K562 (cell line): Measurements from ENCODE around the gene CBX1. TPM values are rescaled to one million over a fixed set of nuclear protein-coding genes. Genes with fewer than 3 reads are reported as not detected.

Experiments used
- DIDO1 ChIP-seq: fragments of 450-650 bp; IDR thresholded peaks from 2 replicates; pipeline ENCODE4 v1.6.1; 2016; ENCODE audit warnings: low read depth, missing biosample characterization, missing genetic modification characterization
- E2F8 ChIP-seq: fragments of 450-650 bp; IDR thresholded peaks from 2 replicates; pipeline ENCODE4 v1.7.1; 2018; ENCODE audit warnings: mild to moderate bottlenecking, low read depth; ENCODE audit not compliant: partially characterized antibody
- KDM4B ChIP-seq, 2 experiments: fragments of 450-650 bp in 1 of 2; sonication (generic) in 1 of 2; IDR thresholded peaks; 2 replicates each; pipeline ENCODE4 v1.6.1; 2016 to 2017; ENCODE audit warnings: borderline replicate concordance in 2 of 2, antibody characterized with exemption in 1 of 2, low read depth in 1 of 2, mild to moderate bottlenecking in 1 of 2
- MITF ChIP-seq: IDR thresholded peaks from 2 replicates; pipeline ENCODE4 v1.6.1; 2014; ENCODE audit warnings: antibody characterized with exemption
- POU5F1 ChIP-seq: fragments of 150-350 bp; IDR thresholded peaks from 2 replicates; pipeline ENCODE4 v1.6.1; 2014; ENCODE audit warnings: borderline replicate concordance, low read length, low read depth, mild to moderate bottlenecking; ENCODE audit not compliant: partially characterized antibody
- RBM15 ChIP-seq: fragments of 200-400 bp; formaldehyde crosslinking; IDR thresholded peaks from 2 replicates; pipeline ENCODE4 v1.6.1; 2018; ENCODE audit warnings: mild to moderate bottlenecking, low read length, moderate library complexity; ENCODE audit not compliant: insufficient read depth
- THRAP3 ChIP-seq: fragments of 450-650 bp; IDR thresholded peaks from 2 replicates; pipeline ENCODE4 v1.6.1; 2016; ENCODE audit warnings: mild to moderate bottlenecking, inconsistent platforms, borderline replicate concordance
- TOE1 ChIP-seq, 2 experiments: fragments of 450-650 bp in 1 of 2; sonication (generic) in 1 of 2; formaldehyde crosslinking in 1 of 2; IDR thresholded peaks; 2 replicates each; pipeline versions ENCODE4 v1.7.1 to v1.8.0; 2016 to 2022; ENCODE audit warnings: borderline replicate concordance in 2 of 2, mild to moderate bottlenecking in 2 of 2, antibody characterized with exemption in 1 of 2, inconsistent platforms in 1 of 2, low read depth in 1 of 2, missing genetic modification reagents in 1 of 2, moderate library complexity in 1 of 2
- ZNF146 ChIP-seq: IDR thresholded peaks from one replicate; pipeline ENCODE4 v1.6.1; 2018; ENCODE audit warnings: missing compliant biosample characterization; ENCODE audit not compliant: unreplicated experiment
- ZNF445 ChIP-seq: fragments of 250-450 bp; sonication (Bioruptor Pico); IDR thresholded peaks from 2 replicates; pipeline ENCODE4 v1.4.0; 2020; ENCODE audit warnings: low read depth, mild to moderate bottlenecking, moderate library complexity
- ZNF518B ChIP-seq: fragments of 250-450 bp; sonication (Bioruptor Pico); IDR thresholded peaks from 2 replicates; pipeline ENCODE4 v1.5.0; 2021; ENCODE audit warnings: mild to moderate bottlenecking, moderate library complexity
- ZNF639 ChIP-seq, 2 experiments: fragments of 200-800 bp in 1 of 2; sonication (Bioruptor generic) in 1 of 2; sonication (generic) in 1 of 2; formaldehyde crosslinking in 1 of 2; IDR thresholded peaks in 1 of 2; conservative IDR thresholded peaks in 1 of 2; 2 replicates each; pipeline versions ENCODE4 v1.5.0 to v1.6.1; 2016 to 2020; ENCODE audit warnings: missing compliant biosample characterization in 1 of 2, missing genetic modification characterization in 1 of 2, missing genetic modification reagents in 1 of 2
- ZNF75A ChIP-seq: fragments of 450-650 bp; formaldehyde crosslinking; IDR thresholded peaks from 2 replicates; pipeline ENCODE4 v1.4.0; 2020; ENCODE audit warnings: mild to moderate bottlenecking
- polyA plus RNA-seq, 8 experiments: library from polyadenylated mRNA; depleted of rRNA in 4 of 8; stranded (reverse) in 5 of 8; unstranded in 3 of 8; fragments of >200 nt; fragmentation: Nextera tagmentation in 2 of 8; fragmentation: Illumina TruSeq in 1 of 8; extraction: Ambion mirVana in 2 of 8; extraction: Trizol in 1 of 8; gene quantifications; 2 replicates each; pipeline versions ENCODE4 v1.2.1 to v1.2.3, GENCODE V29; 2011 to 2014; ENCODE audit warnings: inconsistent platforms in 1 of 8, missing spikeins in 1 of 8
- total RNA-seq, 7 experiments: library from RNA; depleted of rRNA in 6 of 7; stranded (reverse); fragments of >200 nt in 6 of 7; fragmentation: Illumina TruSeq in 2 of 7; extraction: Trizol in 2 of 7; gene quantifications; 2 replicates each; pipeline versions ENCODE4 v1.2.1 to v1.2.3, GENCODE V29; 2011 to 2021; ENCODE audit warnings: low replicate concordance in 1 of 7

The CBX1 gene
- total and polyA plus RNA-seq, 9 of the 15 experiments (the other 6 are each of a cell fraction or from before 2014, with no cell fraction given): 10.6 to 95.7 (median 52.7) TPM

- no peak; the same call in 1 of the 2 replicates for TF ChIP-seq TOE1 (IDR thresholded peaks at IDR 0.05; ENCODE audit: borderline replicate concordance)
- TF ChIP-seq TOE1 (CRISPR knock-in tag; IDR thresholded peaks at IDR 0.05; ENCODE audit: borderline replicate concordance, low read depth): no peak
- no peak for TF ChIP-seq MITF
- TF ChIP-seq KDM4B (IDR thresholded peaks at IDR 0.05; ENCODE audit: borderline replicate concordance in 2 of 2, low read depth in 1 of 2): no peak; a peak in 1 of 4 replicates
- no peak for TF ChIP-seq ZNF146 (CRISPR knock-in tag)
- TF ChIP-seq ZNF639 (CRISPR knock-in tag; conservative IDR thresholded peaks at IDR 0.05 in 1 of 2, IDR thresholded peaks at IDR 0.05 in 1 of 2): peak in 1 of 2 experiments; percentile 96; a peak in 2 of 4 replicates
- TF ChIP-seq ZNF75A: no peak
- TF ChIP-seq ZNF445 (CRISPR knock-in tag): no peak
- TF ChIP-seq RBM15: no peak
- TF ChIP-seq ZNF518B (CRISPR knock-in tag): no peak
- peak; percentile 86 for TF ChIP-seq DIDO1 (tag)
- TF ChIP-seq POU5F1: no peak
- TF ChIP-seq E2F8: peak; percentile 55
- TF ChIP-seq THRAP3: no peak
Measured at GRCh38 chr17:48107137-48108055, 6.1 kb upstream of the CBX1 start, which contains the start of gene SNX11 (continued).
